A673 (cell line): ENCODE data around the gene PLPP7. TPM values are rescaled to one million over a fixed set of nuclear protein-coding genes. Genes with fewer than 3 reads are reported as not detected.

Experiments
- BruUV-seq: library from RNA; stranded (reverse); fragments of 400-500 nt; replicated peaks from 2 replicates; lab custom pipeline; 2021; lab: Mats Ljungman, UMichigan
- CTCF ChIA-PET: fragments of 300-600 bp; sonication (Branson Sonifier 250); formaldehyde crosslinking; loops from one replicate; lab custom pipeline; 2022; ENCODE audit warnings: antibody characterized with exemption; lab: Charles Lee
- POLR2A ChIA-PET: fragments of 300-600 bp; sonication (Branson Sonifier 250); formaldehyde crosslinking; loops from one replicate; lab custom pipeline; 2022; ENCODE audit warnings: antibody characterized with exemption; ENCODE audit not compliant: low non-redundant PET; lab: Charles Lee
- DNase-seq: peaks from one replicate; pipeline ENCODE4 v3.0.0-alpha.2; 2015; ENCODE audit warnings: low spot score
- H3K27ac ChIP-seq: fragments of 200-600 bp; sonication (generic); 2 replicates; pipeline ENCODE4 v1.5.1; 2016; ENCODE audit warnings: mixed run types, low read depth, mild to moderate bottlenecking, mixed read lengths, antibody characterized with exemption, low read length; ENCODE audit not compliant: poor library complexity, severe bottlenecking
- H3K27me3 ChIP-seq: fragments of 200-600 bp; sonication (generic); replicated peaks from 2 replicates; pipeline ENCODE4 v1.6.1; 2017; ENCODE audit warnings: mixed run types, low read depth, mild to moderate bottlenecking, mixed read lengths, antibody characterized with exemption, low read length; ENCODE audit not compliant: insufficient read depth, poor library complexity
- H3K36me3 ChIP-seq: fragments of 200-600 bp; sonication (generic); 2 replicates; pipeline ENCODE4 v1.6.1; 2016; ENCODE audit warnings: mixed run types, mild to moderate bottlenecking, mixed read lengths, antibody characterized with exemption, low read length; ENCODE audit not compliant: insufficient read depth, poor library complexity, severe bottlenecking
- H3K4me1 ChIP-seq: fragments of 200-600 bp; sonication (generic); 2 replicates; pipeline ENCODE4 v1.6.1; 2017; ENCODE audit warnings: mixed run types, mild to moderate bottlenecking, mixed read lengths, antibody characterized with exemption, low read length; ENCODE audit not compliant: insufficient read depth, poor library complexity, severe bottlenecking
- H3K4me3 ChIP-seq: fragments of 200-600 bp; sonication (generic); 2 replicates; pipeline ENCODE4 v1.5.1; 2016; ENCODE audit warnings: low read depth, mixed run types, mild to moderate bottlenecking, mixed read lengths, low read length; ENCODE audit not compliant: poor library complexity, severe bottlenecking
- H3K9me3 ChIP-seq: fragments of 200-600 bp; sonication (generic); 2 replicates; pipeline ENCODE4 v1.6.1; 2016; ENCODE audit warnings: mixed run types, low read depth, mild to moderate bottlenecking, mixed read lengths, antibody characterized with exemption, low read length; ENCODE audit not compliant: poor library complexity, severe bottlenecking
- CTCF ChIP-seq: fragments of 300-800, 200-600 bp; sonication (generic); conservative IDR thresholded peaks from 2 replicates; pipeline ENCODE4 v1.5.1; 2017; ENCODE audit warnings: low read depth, mild to moderate bottlenecking, antibody characterized with exemption, low read length, moderate library complexity, mixed read lengths
- EZH2 ChIP-seq: fragments of 200-600 bp; sonication (generic); IDR thresholded peaks from 2 replicates; pipeline ENCODE4 v1.6.1; 2017; ENCODE audit warnings: borderline replicate concordance, low read depth, mild to moderate bottlenecking, mixed read lengths, antibody characterized with exemption, low read length; ENCODE audit not compliant: poor library complexity, severe bottlenecking
- intact Hi-C: fragments of 100-400 bp; cut with micrococcal nuclease; formaldehyde crosslinking; loops from one replicate; pipeline ENCODE4 v1.10.0; 2022; ENCODE audit not compliant: unreplicated experiment
- total RNA-seq: library from RNA; stranded (reverse); gene quantifications from 2 replicates; pipeline ENCODE4 v1.2.3, GENCODE V29; 2021

The PLPP7 gene
- total RNA-seq, 1 experiment from 2014 or later: not detected

GRCh38 chr9:131280660-131281059 lies 8.9 kb upstream of the PLPP7 start:
- ChIA-PET POLR2A (no interaction called here), CTCF (no interaction called here)
- intact Hi-C loops: no loop called here
- no peaks in the 10 kb centered on the region for H3K9me3 ChIP-seq
- TF ChIP-seq CTCF (no peak), EZH2 (no peak)
- H3K27ac ChIP-seq: no peak overlapping the region
- no peak for DNase-seq
- no peak overlapping the region for H3K4me3 ChIP-seq
- H3K36me3 ChIP-seq: no peaks in the 10 kb centered on the region
- no TSS peak for BruUV-seq
- peaks cover 11% of the 10 kb centered on the region for H3K4me1 ChIP-seq
- H3K27me3 ChIP-seq: peaks cover 19% of the 10 kb centered on the region

GRCh38 chr9:131281119-131281965 lies 8.2 kb upstream of the PLPP7 start:
- no TSS peak for BruUV-seq
- POLR2A ChIA-PET: no interaction called here

GRCh38 chr9:131282175-131282574 lies 7.3 kb upstream of the PLPP7 start:
- no peaks in the 10 kb centered on the region for H3K36me3 ChIP-seq
- H3K27me3 ChIP-seq: peaks cover 19% of the 10 kb centered on the region
- no peaks in the 10 kb centered on the region for H3K9me3 ChIP-seq
- no peak overlapping the region for H3K27ac ChIP-seq
- no peak for DNase-seq
- intact Hi-C loops: no loop called here
- peaks cover 7% of the 10 kb centered on the region for H3K4me1 ChIP-seq
- peak overlapping the region; percentile 43 for H3K4me3 ChIP-seq
- POLR2A ChIA-PET: interaction anchor here (0.7 kb wide), 1 partner anchor 40 kb away, joined by 5 read pairs; no protein-coding TSS in a partner anchor
- no TSS peak for BruUV-seq
- CTCF ChIA-PET: no interaction called here
- TF ChIP-seq EZH2 (no peak), CTCF (no peak)

More at GRCh38 chr9:131281119-131281965, 8.2 kb upstream of the PLPP7 start:
- TF ChIP-seq EZH2 (no peak), CTCF (no peak)
- peaks cover 19% of the 10 kb centered on the region for H3K27me3 ChIP-seq
- H3K36me3 ChIP-seq: no peaks in the 10 kb centered on the region
- H3K27ac ChIP-seq: no peak overlapping the region
- CTCF ChIA-PET: no interaction called here
- no peak overlapping the region for H3K4me3 ChIP-seq
- DNase-seq: no peak
- no peaks in the 10 kb centered on the region for H3K9me3 ChIP-seq
- peaks cover 11% of the 10 kb centered on the region for H3K4me1 ChIP-seq
- intact Hi-C loops: no loop called here
